OCI-LY1 (cell line): Measurements from ENCODE around the gene JMJD1C.

ENCODE experiments used
- CTCF ChIP-seq: fragments of 200-600 bp; sonication (generic), shearing (Covaris generic); IDR thresholded peaks from 2 replicates; pipeline ENCODE4 v1.5.1; 2017; ENCODE audit warnings: mild to moderate bottlenecking, antibody characterized with exemption, low read length, moderate library complexity, mixed read lengths
- EZH2 ChIP-seq: fragments of 200-600 bp; sonication (generic), shearing (Covaris generic); IDR thresholded peaks from 2 replicates; pipeline ENCODE4 v1.8.0; 2017; ENCODE audit warnings: borderline replicate concordance, mixed run types, mild to moderate bottlenecking, antibody characterized with exemption, low read length, moderate library complexity, mixed read lengths

- TF ChIP-seq CTCF (no peak), EZH2 (no peak)
These were observed 97.4 kb downstream of the JMJD1C start for GRCh38 chr10:63368365-63368764.
